ENCODE measurements around the gene CBARP. TPM values are rescaled to one million over a fixed set of nuclear protein-coding genes. Genes with fewer than 3 reads are reported as not detected.

Gene CBARP
- total and polyA plus RNA-seq, 2 of the 4 experiments (the other 2 are of a cell fraction): 0.18 to 3.9 TPM

- TF ChIP-seq ELK1 (IDR thresholded peaks at IDR 0.05; ENCODE audit: borderline replicate concordance, low read depth, low read length): no peak
These were observed 7.9 kb upstream of the CBARP start (continued) for GRCh38 chr19:1245494-1246264.
